GM21423 (cell line): ENCODE data around the gene NHP2.

Experiments
- ATAC-seq: cut with Tn5 transposase; IDR thresholded peaks from one replicate; pipeline ENCODE4 v1.9.1; 2021; ENCODE audit warnings: mild to moderate bottlenecking, moderate library complexity; ENCODE audit not compliant: unreplicated experiment

Gene NHP2

GRCh38 chr5:178176791-178177190 lies 23.1 kb upstream of the NHP2 start:
- ATAC-seq, result no peak

- no peak for ATAC-seq
These were observed 20.8 kb upstream of the NHP2 start for GRCh38 chr5:178174456-178174855.

- no peak for ATAC-seq
These were observed 16.8 kb upstream of the NHP2 start for GRCh38 chr5:178170455-178170854.

GRCh38 chr5:178165581-178165980 lies 11.9 kb upstream of the NHP2 start:
- ATAC-seq, result no peak

GRCh38 chr5:178163772-178164735 lies 10.4 kb upstream of the NHP2 start:
- peak; percentile 96 for ATAC-seq

- ATAC-seq, result no peak
These were observed 8.8 kb upstream of the NHP2 start for GRCh38 chr5:178162481-178162880.

GRCh38 chr5:178160176-178160575 lies 6.5 kb upstream of the NHP2 start:
- ATAC-seq, result no peak

GRCh38 chr5:178155065-178155464 lies 1.4 kb upstream of the NHP2 start:
- no peak for ATAC-seq

GRCh38 chr5:178152491-178153444 lies 917 bp downstream of the NHP2 start:
- no peak for ATAC-seq

- ATAC-seq, result no peak
These were observed 2.5 kb downstream of the NHP2 start for GRCh38 chr5:178150977-178151734.

GRCh38 chr5:178149199-178149932 lies 4.3 kb downstream of the NHP2 start:
- ATAC-seq, result no peak

- no peak for ATAC-seq
These were observed 6.3 kb downstream of the NHP2 start for GRCh38 chr5:178147406-178147805.

- ATAC-seq, result peak; percentile 72
These were observed 7.5 kb downstream of the NHP2 start for GRCh38 chr5:178145965-178146820.

- ATAC-seq, result no peak
These were observed 9.8 kb downstream of the NHP2 start for GRCh38 chr5:178143901-178144300.

GRCh38 chr5:178143246-178143645 lies 10.4 kb downstream of the NHP2 start:
- no peak for ATAC-seq

- ATAC-seq, result no peak
These were observed 11.0 kb downstream of the NHP2 start for GRCh38 chr5:178142642-178143041.

- no peak for ATAC-seq
These were observed 12.1 kb downstream of the NHP2 start for GRCh38 chr5:178141550-178141949.

- ATAC-seq, result no peak
These were observed 15.7 kb downstream of the NHP2 start for GRCh38 chr5:178137991-178138390.

- no peak for ATAC-seq
These were observed 16.7 kb downstream of the NHP2 start for GRCh38 chr5:178136990-178137389.
